ENCODE results near the gene JAKMIP3. TPM values are rescaled to one million over a fixed set of nuclear protein-coding genes. Genes with fewer than 3 reads are reported as not detected.

Gene JAKMIP3
- total RNA-seq, 1 experiment from 2014 or later: 0.17 TPM

GRCh38 chr10:132112611-132113010 is 46.9 kb downstream of the JAKMIP3 start:
- ATAC-seq: no peak
- ChIA-PET RAD21 (ENCODE audit: low non-redundant PET in 1 of 2, low total read pairs in 2 of 2, uncharacterized antibody in 2 of 2, unreplicated experiment in 2 of 2) (no interaction called here), CTCF (no interaction called here), POLR2A (no interaction called here)
- H3K9me3 ChIP-seq (ENCODE audit: control insufficient read depth in 1 of 2, insufficient read depth in 1 of 2, low read depth in 1 of 2, low read length in 2 of 2): no peaks in the 10 kb centered on the region
- H3K27me3 ChIP-seq (ENCODE audit: insufficient read depth, low read length): no peaks in the 10 kb centered on the region
- H3K79me2 ChIP-seq (ENCODE audit: insufficient read depth, low read length): no peaks in the 10 kb centered on the region
- H3K27ac ChIP-seq (ENCODE audit: low read depth, low read length): no peak overlapping the region
- DNase-seq (ENCODE audit: low read depth, low spot score): no peak
- no peaks in the 10 kb centered on the region for H3K36me3 ChIP-seq (ENCODE audit: control insufficient read depth in 1 of 2, insufficient read depth in 2 of 2, low read length in 2 of 2)
- H3K9me2 ChIP-seq (ENCODE audit: insufficient read depth): no peaks in the 10 kb centered on the region
- BruUV-seq (replicated peaks): no TSS peak
- intact Hi-C loops (cut with micrococcal nuclease): no loop called here
- no peaks in the 10 kb centered on the region for H3K4me1 ChIP-seq (ENCODE audit: control insufficient read depth in 1 of 2, insufficient read depth in 2 of 2, low read length in 2 of 2)
- no peak overlapping the region for H2AFZ ChIP-seq (ENCODE audit: low read depth, low read length, poor library complexity, severe bottlenecking)
- no peak overlapping the region for H3K4me2 ChIP-seq (ENCODE audit: low read length)
- no peak overlapping the region for H3K9ac ChIP-seq (ENCODE audit: low read length)
- no peak for TF ChIP-seq SP1 (IDR thresholded peaks at IDR 0.05; ENCODE audit: low read depth)
- TF ChIP-seq TCF7L2 (IDR thresholded peaks at IDR 0.05; ENCODE audit: borderline replicate concordance, extremely low read depth, insufficient read depth, insufficient read length): no peak
- TF ChIP-seq CTCF (IDR thresholded peaks at IDR 0.05 in 2 of 3, conservative IDR thresholded peaks at IDR 0.05 in 1 of 3; ENCODE audit: borderline replicate concordance in 1 of 3, insufficient read depth in 1 of 3, low read depth in 2 of 3, low read length in 2 of 3): no peak
- TF ChIP-seq SRF (IDR thresholded peaks at IDR 0.05; ENCODE audit: low read depth): no peak
- no peak for TF ChIP-seq JUND (IDR thresholded peaks at IDR 0.05)
- no peak for TF ChIP-seq ZFX (IDR thresholded peaks at IDR 0.05)
- no peak for TF ChIP-seq ATF3 (IDR thresholded peaks at IDR 0.05)
- no peak for TF ChIP-seq YY1 (IDR thresholded peaks at IDR 0.05; ENCODE audit: extremely low read depth, insufficient replicate concordance, low read depth, low read length)
- TF ChIP-seq MAX (IDR thresholded peaks at IDR 0.05): no peak
- H4K20me1 ChIP-seq (ENCODE audit: insufficient read depth): no peaks in the 10 kb centered on the region
- H3K4me3 ChIP-seq (replicated peaks in 1 of 2; ENCODE audit: low read depth in 1 of 2, low read length in 2 of 2): no peak overlapping the region
